ENCODE results near the gene TMEM238.

DNA sequence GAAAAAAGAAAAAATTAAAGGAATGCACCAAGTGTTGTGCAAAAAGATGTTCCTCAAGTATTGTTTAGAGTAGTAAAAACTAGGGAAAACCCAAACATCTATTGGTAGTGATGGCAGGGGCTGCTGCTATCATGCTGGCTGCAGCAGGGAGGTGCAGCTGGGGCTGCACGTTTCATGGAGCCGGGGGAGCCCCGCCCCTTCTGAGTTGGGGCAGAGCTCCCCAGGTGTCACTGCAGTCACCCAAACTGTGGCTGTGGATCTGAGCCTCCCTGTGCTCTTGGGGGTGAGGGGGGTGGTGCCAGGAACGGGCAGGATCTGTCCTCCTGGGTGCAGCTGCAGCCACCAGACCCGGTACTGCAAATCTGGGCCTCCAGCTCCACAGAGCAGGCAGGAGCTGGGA is 35.0 kb upstream of the TMEM238 start:
- no peak for TF ChIP-seq POLR2A (IDR thresholded peaks at IDR 0.05)
- TF ChIP-seq, protein P1, sequence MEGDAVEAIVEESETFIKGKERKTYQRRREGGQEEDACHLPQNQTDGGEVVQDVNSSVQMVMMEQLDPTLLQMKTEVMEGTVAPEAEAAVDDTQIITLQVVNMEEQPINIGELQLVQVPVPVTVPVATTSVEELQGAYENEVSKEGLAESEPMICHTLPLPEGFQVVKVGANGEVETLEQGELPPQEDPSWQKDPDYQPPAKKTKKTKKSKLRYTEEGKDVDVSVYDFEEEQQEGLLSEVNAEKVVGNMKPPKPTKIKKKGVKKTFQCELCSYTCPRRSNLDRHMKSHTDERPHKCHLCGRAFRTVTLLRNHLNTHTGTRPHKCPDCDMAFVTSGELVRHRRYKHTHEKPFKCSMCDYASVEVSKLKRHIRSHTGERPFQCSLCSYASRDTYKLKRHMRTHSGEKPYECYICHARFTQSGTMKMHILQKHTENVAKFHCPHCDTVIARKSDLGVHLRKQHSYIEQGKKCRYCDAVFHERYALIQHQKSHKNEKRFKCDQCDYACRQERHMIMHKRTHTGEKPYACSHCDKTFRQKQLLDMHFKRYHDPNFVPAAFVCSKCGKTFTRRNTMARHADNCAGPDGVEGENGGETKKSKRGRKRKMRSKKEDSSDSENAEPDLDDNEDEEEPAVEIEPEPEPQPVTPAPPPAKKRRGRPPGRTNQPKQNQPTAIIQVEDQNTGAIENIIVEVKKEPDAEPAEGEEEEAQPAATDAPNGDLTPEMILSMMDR (IDR thresholded peaks at IDR 0.05) = no peak
